GM18951 (cell line): ENCODE measurements around the gene OTOA.
"Not testable (repeated sequence)": the region's sequence is repeated elsewhere in the genome, so short reads cannot be mapped to it uniquely, and the experiment has no call there.

Experiments used
- POLR2A ChIP-seq: IDR thresholded peaks from 4 replicates; pipeline ENCODE4 v1.6.1; 2011; ENCODE audit warnings: mild to moderate bottlenecking; ENCODE audit not compliant: insufficient read length, insufficient read depth; ENCODE audit errors: extremely low read depth
- in situ Hi-C: fragments of 300-500 bp; cut with MboI; formaldehyde crosslinking; loops from one replicate; pipeline ENCODE4 v1.12.0; 2022; ENCODE audit warnings: low sequenced_read_pairs, mixed read lengths, inconsistent platforms; ENCODE audit not compliant: unreplicated experiment

Gene OTOA

DNA sequence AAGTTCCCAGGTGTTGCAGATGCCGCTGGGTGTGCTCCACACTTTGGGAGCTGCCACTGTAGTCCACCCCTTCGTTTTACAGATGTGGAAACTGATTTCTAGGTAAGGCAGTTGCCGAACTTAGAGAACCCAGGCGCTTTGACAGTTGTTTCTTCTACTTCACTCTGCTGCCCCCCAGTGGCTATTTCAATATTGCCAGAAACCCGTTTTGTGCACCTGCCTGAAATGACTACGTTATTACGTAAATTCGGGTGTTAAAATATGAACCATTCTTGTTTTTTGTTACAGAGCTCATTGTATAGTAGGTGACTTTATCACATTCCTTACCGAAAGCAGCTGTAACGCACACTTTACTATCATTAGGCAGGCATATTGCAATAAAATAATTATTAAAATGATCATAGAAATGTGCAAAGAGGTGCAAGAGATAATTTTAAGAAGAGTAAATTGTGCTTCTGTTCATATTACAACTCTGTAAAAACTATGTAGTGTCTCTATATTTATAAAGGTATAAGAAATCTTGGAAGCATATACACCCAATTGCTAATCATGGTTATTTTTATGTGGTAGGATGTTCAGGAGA lies 44.9 kb downstream of the OTOA start:
- TF ChIP-seq POLR2A: no peak
- in situ Hi-C loops: no loop called here

DNA sequence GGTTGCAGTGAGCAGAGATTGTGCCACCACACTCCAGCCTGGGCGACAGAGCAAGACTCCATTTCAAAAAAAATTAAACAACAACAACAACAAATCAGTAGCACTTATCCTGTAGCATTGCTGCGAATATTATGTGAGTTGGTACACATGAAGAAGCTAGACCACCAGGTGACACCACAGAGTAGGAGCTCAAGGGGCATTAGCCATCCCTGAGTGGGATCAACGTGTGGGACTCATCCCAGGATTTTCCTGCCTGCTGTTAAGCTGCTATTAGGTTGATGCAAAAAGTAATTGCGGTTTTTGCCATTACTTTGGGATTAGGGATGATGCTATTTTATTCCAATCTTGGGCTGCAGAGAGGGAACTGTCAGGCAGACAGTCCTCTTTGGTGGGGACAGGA lies 47.2 kb downstream of the OTOA start:
- TF ChIP-seq POLR2A: no peak
- in situ Hi-C loops: loop anchor here (10.0 kb wide), 1 partner anchor 56 kb away; the partner anchor contains the start of gene IGSF6

DNA sequence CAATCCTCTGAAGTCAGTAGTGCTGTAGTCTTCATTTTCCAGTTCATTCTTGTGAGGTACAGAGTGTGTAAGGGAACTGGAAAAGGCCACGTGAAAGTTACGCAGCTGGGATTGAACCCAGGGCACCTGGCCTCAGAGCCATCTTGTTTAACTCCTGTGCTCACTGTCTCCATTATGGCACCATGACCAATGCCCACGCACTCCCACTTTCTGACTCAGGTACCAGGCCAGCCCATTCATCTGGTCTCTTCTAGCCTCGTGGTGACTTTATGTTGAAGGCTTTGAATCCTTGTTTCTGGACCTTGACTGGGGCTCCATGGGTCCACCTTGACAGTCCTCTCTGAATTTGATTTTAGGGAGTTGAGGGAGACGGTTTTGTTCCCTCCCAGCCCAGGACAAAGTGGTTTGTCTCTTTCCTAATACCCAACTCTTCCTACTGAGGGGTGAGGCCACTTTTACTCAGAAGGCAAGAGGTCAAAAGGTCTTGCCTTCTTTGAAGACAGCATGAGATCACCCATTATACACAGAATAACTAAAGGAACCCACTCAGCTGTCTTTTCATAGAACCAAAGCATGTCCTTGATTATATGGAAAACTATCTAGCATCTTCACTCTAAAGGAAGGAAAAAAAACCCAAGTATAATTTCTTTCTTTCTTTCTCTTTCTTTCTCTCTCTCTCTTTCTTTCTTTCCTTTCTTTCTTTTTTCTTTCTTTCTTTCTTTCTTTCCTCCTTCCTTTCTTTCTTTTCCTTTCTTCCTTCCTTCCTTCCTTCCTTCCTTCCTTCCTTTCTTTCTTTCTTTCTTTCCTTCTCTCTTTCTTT lies 50.0 kb downstream of the OTOA start:
- in situ Hi-C loops: loop anchor here (10.0 kb wide), 1 partner anchor 59 kb away; the partner anchor contains the start of gene IGSF6

DNA sequence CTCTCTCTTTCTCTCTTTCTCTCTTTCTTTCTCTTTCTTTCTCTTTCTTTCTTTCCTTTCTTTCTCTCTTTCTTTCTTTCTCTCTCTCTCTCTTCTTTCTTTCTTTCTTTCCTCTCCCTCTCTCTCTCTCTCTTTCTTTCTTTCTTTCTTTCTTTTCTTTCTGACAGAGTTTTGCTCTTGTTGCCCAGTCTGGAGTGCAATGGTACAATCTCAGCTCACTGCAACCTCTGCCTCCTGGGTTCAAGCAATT lies 50.5 kb downstream of the OTOA start:
- in situ Hi-C loops: loop anchor here (10.0 kb wide), 1 partner anchor 59 kb away; the partner anchor contains the start of gene IGSF6

More for the DNA sequence above, 50.0 kb downstream of the OTOA start:
- no peak for TF ChIP-seq POLR2A

DNA sequence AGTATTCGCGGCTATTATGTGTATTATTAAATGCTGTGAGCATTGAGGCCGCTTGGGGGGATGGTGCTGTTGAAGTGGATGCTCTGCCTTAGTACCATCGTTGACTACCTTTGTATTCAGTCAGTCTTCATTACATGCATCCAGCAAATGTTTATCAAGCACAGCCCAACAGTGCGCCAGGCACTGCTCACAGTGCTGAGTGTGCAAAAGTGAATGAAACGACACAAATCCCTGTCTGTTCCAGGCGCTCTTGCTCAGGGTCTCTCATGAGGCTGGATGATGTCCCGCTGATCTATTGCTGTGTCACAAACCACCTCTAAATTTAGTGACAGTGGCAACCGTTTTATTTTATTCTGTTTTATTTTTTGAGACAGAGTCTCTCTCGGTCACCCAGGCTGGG lies 53.8 kb downstream of the OTOA start:
- TF ChIP-seq POLR2A: no peak
- in situ Hi-C loops: loop anchor here (10.0 kb wide), 1 partner anchor 63 kb away; the partner anchor contains the start of gene IGSF6

DNA sequence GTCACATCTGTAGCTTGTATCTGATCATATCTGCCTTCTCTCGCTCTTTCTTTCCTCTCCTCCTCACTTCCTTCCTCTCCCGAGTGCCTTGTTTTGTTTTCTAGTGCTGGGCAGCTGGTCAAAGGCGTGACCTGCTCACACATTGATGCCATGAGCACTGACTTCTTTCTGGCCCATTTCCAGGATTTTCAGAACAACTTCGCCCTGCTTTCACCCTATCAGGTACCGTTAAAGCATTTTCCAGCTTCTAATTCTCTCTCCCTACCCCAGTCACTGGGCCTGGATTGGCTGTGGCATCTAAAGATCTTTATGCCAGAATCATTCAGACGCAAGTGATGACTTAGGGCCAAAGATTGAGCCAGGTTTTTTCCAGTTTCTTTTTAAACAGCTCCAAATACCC lies 55.5 kb downstream of the OTOA start:
- TF ChIP-seq POLR2A: no peak
- in situ Hi-C loops: loop anchor here (10.0 kb wide), 1 partner anchor 64 kb away; the partner anchor contains the start of gene IGSF6

DNA sequence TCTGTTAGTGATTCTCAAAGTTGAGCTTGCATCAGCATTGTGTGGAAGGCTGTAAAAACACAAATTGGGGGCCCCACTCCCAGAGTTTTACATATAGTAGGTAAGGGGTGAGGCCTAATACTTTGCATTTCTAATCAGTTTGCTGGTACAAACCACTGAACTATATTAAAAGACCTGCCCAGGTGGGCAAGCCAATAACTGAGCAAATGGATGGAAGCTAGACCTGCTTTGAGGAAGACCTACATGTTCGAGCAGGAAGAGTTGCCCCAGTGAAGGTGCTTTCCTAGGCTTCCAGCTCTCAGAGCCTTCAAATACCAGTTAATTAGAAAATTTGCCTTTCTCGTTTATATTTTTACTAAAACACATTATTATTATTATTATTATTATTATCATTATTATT lies 56.8 kb downstream of the OTOA start:
- in situ Hi-C loops: no loop called here
- TF ChIP-seq POLR2A: no peak

DNA sequence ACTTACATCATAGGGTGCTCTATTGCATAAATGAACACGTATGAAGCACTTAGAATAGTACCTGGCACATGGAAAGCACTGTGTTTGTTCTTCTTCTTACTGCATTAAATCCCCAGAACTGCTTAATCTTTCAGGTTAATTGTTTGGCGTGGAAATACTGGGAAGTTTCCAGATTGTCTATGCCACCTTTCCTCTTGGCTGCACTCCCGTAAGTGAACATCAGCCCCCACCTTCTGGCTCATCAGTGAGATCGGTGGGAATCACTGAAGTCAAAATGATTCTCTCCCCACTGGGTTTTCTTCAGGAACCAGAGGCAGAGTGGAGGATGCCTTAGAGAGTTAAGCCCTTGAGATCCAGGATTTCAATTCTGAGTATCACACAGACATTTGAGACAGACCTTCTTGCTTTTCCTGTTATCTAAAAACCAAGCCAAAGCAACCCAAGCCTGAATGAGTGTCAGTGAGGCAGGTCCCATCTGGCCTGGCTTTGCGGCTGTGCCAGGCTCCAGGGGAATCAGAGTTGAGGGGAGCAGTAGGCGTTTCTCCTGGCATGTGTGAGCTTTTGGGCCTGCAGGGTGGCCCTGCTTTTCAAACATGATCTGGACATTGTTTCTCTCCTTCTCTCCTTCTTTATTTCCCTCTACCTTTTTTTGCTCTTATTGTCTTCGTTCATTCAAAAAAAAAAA lies 59.1 kb downstream of the OTOA start:
- TF ChIP-seq POLR2A: no peak
- in situ Hi-C loops: no loop called here

DNA sequence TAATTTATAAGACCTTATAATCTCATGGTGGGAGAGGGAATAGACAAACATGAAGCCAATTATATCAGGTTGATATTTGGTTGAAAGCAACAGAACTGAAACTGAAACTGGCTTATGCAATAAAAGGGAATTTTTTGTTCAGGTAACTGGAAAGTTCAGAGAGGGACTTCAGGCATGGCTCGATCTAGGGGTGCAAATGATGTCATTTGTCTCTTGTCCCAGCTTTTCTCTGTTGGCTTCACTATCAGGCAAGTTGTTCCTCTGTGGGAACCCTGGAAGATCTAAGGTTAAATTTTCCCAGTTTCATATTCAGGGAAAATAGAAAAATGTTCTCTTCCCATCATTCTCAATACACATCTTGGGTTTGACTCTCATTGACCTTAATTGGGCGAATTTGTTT lies 59.8 kb downstream of the OTOA start:
- in situ Hi-C loops: no loop called here
- TF ChIP-seq POLR2A: no peak

DNA sequence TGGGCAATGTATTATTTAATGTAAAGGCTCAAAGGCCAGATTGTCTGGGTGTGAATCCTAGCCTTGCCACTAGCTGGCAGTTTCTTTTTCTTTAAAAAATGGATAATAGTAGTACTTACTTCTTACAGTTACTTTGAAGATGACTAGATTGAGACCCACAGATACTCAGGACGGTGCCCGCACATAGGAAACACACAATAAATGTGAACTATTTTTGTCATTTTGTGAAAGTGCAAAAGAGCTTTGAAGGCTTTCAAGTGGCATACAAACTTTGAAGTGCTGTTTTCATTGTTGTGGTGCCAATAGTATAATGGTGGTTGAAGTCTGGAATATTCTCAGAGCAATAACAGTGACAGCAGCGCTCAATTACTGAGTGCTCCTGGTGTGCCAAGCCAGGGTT lies 63.6 kb downstream of the OTOA start:
- in situ Hi-C loops: no loop called here
- TF ChIP-seq POLR2A: no peak

DNA sequence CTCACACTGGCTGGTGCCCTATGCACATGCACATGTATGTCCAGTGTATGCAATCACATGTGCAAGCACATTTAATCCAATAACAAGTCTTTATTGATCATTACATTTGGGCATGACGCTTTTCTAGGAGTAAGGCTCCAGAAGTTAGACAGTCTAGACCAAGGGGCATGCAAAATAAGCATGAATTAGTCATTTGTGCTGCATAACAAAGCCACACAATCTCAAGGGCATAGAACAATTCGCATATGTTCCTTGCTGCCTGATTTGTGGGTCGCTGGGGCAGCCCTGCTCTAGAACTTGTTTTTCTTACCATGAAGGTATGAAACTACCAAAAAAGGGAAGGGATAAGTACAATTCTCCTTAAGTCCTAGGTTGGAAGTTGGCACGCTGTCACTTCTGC lies 67.5 kb downstream of the OTOA start:
- in situ Hi-C loops: not testable (repeated sequence)

DNA sequence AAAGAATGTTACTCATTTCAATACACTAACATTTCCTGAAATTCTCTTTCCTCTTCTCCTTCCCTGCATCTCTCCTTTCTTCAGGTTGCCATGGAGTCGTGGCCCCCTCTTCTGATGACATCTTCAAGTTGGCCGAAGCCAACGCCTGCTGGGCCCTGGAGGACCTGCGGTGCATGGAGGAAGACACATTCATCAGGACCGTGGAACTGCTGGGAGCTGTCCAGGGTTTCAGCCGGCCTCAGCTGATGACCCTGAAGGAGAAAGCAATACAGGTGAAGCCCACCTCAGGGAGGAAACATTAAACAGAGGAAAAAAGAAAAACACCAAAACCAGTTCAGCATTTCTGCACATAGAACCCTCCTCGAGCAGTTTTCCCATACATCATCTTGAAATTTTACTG lies 76.9 kb downstream of the OTOA start:
- in situ Hi-C loops: not testable (repeated sequence)

DNA sequence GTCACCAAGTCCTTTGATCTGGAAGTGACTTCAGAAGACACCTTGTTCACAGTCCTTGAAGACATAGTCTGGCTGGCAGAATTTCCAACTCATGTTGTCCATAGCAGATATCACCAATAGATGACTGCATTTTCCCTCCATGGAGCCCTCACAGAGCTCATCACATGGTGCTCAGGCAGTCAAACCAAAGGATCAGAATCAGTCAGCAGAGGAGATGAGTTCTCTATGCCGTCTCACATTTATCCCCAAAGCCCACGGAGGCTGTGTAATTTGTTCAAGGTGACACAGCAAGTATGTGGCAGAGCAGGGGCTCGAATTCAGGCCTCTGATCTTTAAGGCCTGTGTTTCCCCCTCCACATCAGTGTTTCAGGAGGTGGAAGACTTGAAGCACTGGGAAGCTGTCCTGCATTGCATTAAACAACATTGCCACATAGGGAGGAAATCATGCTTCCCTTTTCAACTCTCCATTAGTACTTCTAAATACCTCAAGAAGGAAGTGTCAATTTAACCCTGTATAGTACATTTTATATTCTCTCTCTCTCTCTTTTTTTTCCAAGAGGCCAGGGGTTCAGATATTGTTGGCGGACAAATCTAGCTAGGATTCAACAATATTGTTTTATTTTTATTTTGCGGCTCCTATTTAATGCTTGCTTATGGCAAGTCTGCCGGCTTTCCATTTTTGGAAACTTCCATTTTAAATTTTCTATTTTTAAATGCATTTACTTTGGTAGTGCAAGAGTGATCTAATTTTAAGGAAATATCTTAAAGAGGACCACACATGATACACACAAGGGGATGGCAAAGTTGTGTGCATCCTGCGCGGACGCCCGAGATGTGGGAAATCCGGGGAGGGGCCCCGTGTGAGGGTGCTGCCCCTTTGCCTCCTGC lies 92.7 kb downstream of the OTOA start:
- in situ Hi-C loops: not testable (repeated sequence)

DNA sequence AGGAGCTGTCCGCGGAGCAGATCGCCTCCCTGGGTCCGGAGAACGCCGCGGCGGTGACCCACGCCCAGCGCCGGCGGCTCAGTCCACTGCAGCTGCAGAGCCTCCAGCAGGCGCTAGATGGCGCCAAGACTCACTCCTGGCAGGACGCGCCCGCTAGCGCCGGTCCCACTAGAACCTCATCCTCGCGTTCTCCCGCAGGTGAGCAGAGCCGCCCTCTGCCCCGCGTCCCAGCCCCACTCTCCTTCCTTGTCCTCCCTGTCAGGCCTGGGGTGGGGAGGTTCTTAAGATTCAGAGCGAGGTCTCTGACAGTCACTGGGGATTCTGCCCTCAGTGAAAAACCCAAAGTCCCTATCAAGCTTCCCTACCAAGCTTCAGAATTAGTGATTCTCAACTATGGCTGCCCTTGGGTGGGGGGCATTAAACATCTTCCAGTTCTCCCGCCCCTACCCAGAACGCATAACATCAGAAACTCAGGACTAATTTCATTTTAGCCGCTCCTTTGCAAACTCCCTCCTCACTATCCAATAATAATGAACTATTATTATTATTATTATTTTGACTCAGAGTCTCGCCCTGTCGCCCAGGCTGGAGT lies 93.4 kb downstream of the OTOA start:
- in situ Hi-C loops: not testable (repeated sequence)

DNA sequence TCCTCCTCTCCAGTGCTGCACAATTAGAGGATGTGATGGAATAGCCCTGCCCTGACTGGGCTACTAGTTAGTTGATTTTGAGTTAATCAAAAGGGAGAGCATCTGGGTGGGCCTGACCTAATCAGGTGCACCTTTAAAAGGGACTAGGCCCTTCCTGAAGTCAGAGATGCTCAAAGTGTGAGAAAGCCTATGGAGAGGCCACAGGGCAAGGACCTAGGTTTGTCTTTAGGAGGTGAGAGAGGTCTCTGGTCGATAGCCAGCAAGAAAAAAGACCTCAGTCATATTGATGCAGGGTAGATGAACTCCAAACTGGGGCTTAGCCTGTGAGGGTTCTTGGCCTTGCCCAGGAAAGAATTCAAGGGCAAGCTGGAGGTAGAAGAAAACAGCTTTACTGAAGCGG lies 104.5 kb downstream of the OTOA start:
- in situ Hi-C loops: not testable (repeated sequence)

DNA sequence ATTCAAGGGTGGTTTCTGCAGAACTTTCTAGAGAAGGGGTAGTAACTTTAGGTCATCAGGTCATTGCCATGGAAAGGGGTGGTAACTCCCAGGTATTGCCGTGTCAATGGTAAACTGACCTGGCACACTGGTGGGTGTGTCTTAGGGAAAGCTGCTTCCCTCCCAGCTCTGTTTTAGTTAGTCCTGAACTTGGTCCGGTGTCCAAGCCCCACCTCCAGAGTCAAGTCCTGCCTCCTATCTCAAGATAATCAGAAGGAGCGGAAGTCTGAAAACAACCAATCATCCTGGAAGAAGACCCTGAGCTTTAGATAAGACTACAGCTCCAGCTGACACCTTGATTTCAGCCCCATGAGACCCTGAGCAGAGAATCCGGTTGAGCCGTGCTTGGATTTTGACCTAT lies 105.0 kb downstream of the OTOA start:
- in situ Hi-C loops: not testable (repeated sequence)

DNA sequence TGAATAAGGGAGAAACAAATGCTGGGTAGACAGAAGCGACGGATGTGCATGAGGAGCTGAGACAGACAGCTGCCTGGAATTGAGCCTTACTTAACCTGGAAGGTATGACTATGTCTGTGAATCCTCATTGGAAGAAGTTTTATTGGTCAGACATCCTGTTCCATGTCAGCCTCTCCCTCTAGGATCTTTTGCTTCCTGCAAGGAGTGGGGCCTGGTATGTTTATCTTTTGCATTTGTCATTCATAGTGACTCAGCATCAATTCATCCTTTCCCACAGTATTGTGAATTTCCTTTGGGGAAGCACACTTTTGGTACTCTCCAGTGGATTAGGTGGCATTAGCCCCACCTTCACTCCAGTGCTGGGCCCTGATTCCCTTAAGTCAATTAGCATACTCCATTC lies 105.5 kb downstream of the OTOA start:
- in situ Hi-C loops: not testable (repeated sequence)

DNA sequence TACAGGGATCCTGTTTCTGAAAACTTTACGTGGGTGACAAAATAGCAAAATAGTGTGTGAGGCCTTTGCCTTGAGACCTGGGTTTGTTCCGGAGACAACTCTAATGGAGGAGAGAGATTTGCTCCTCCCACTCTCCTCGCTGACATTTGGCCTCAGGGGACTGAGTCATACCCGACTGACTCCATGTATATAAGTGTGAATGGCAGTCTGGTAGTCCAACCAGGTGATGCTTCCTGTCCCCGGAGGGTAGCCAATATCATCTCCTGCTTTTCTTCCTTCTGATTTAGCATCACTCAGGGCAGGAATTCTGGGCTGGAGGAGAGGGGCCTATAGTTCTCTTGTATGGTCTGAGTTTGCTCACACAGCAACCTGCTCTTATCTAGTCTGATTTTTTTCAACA lies 106.8 kb downstream of the OTOA start:
- in situ Hi-C loops: not testable (repeated sequence)
